ENCODE data around the gene FRK. TPM values are rescaled to one million over a fixed set of nuclear protein-coding genes. Genes with fewer than 3 reads are reported as not detected.

FRK gene
- total RNA-seq, 2 donors from 2014 or later = 16.0 to 20.0 TPM

- no peak for TF ChIP-seq CTCF (IDR thresholded peaks at IDR 0.05)
- peak overlapping the region; percentile 60 to 77 for H3K27ac ChIP-seq
Measured at GRCh38 chr6:116087437-116088027, 26.8 kb upstream of the FRK start.

GRCh38 chr6:116084284-116084683 is 23.6 kb upstream of the FRK start:
- no peak overlapping the region for H3K4me3 ChIP-seq
- TF ChIP-seq CTCF (IDR thresholded peaks at IDR 0.05) = no peak
- H3K27ac ChIP-seq = peak overlapping the region in 1 of 2 donors; percentile 6
- DNase-seq (ENCODE audit: low spot score) = no peak
- H3K36me3 ChIP-seq = no peaks in the 10 kb centered on the region
- H3K4me1 ChIP-seq (ENCODE audit: control insufficient read depth in 1 of 2, low read depth in 2 of 2) = peaks cover 10 to 45% of the 10 kb centered on the region in 2 donors
- no peaks in the 10 kb centered on the region for H3K27me3 ChIP-seq (replicated peaks; ENCODE audit: insufficient read depth)
- H3K9me3 ChIP-seq = no peaks in the 10 kb centered on the region
- no peak for ATAC-seq (ENCODE audit: insufficient number of reproducible peaks, low FRiP score, low read depth)

More at GRCh38 chr6:116087437-116088027, 26.8 kb upstream of the FRK start:
- DNase-seq (ENCODE audit: low spot score) (no peak), ATAC-seq (ENCODE audit: insufficient number of reproducible peaks, low FRiP score, low read depth) (peak; percentile 61)
- Histone ChIP-seq H3K9me3 (no peaks in the 10 kb centered on the region), H3K4me3 (no peak overlapping the region), H3K27me3 (replicated peaks; ENCODE audit: insufficient read depth) (no peaks in the 10 kb centered on the region), H3K4me1 (ENCODE audit: control insufficient read depth in 1 of 2, low read depth in 2 of 2) (peaks cover 10 to 51% of the 10 kb centered on the region in 2 donors), H3K36me3 (no peaks in the 10 kb centered on the region)

- Histone ChIP-seq H3K27me3 (replicated peaks; ENCODE audit: insufficient read depth) (no peaks in the 10 kb centered on the region), H3K4me3 (no peak overlapping the region), H3K4me1 (ENCODE audit: control insufficient read depth in 1 of 2, low read depth in 2 of 2) (peaks cover 10 to 35% of the 10 kb centered on the region in 2 donors), H3K9me3 (no peaks in the 10 kb centered on the region), H3K27ac (no peak overlapping the region), H3K36me3 (no peaks in the 10 kb centered on the region)
- ATAC-seq (ENCODE audit: insufficient number of reproducible peaks, low FRiP score, low read depth) (no peak), DNase-seq (ENCODE audit: low spot score) (no peak)
- no peak for TF ChIP-seq CTCF (IDR thresholded peaks at IDR 0.05)
Measured at GRCh38 chr6:116083052-116083451, 22.4 kb upstream of the FRK start.

- Histone ChIP-seq H3K4me1 (ENCODE audit: control insufficient read depth in 1 of 2, low read depth in 2 of 2) (peaks cover 2 to 15% of the 10 kb centered on the region in 2 donors), H3K9me3 (no peaks in the 10 kb centered on the region), H3K4me3 (no peak overlapping the region), H3K27me3 (replicated peaks; ENCODE audit: insufficient read depth) (no peaks in the 10 kb centered on the region), H3K27ac (no peak overlapping the region), H3K36me3 (no peaks in the 10 kb centered on the region)
- no peak for ATAC-seq (ENCODE audit: insufficient number of reproducible peaks, low FRiP score, low read depth)
- no peak for TF ChIP-seq CTCF (IDR thresholded peaks at IDR 0.05)
- DNase-seq (ENCODE audit: low spot score) = no peak
Measured at GRCh38 chr6:116078945-116079344, 18.3 kb upstream of the FRK start.

GRCh38 chr6:116078522-116078921 is 17.8 kb upstream of the FRK start:
- ATAC-seq (ENCODE audit: insufficient number of reproducible peaks, low FRiP score, low read depth) (no peak), DNase-seq (ENCODE audit: low spot score) (no peak)
- Histone ChIP-seq H3K27me3 (replicated peaks; ENCODE audit: insufficient read depth) (no peaks in the 10 kb centered on the region), H3K4me3 (no peak overlapping the region), H3K36me3 (no peaks in the 10 kb centered on the region), H3K4me1 (ENCODE audit: control insufficient read depth in 1 of 2, low read depth in 2 of 2) (peaks cover 6 to 17% of the 10 kb centered on the region in 2 donors), H3K9me3 (no peaks in the 10 kb centered on the region), H3K27ac (no peak overlapping the region)
- TF ChIP-seq CTCF (IDR thresholded peaks at IDR 0.05) = no peak
